ENCODE measurements around the gene ZMIZ1.

DNA sequence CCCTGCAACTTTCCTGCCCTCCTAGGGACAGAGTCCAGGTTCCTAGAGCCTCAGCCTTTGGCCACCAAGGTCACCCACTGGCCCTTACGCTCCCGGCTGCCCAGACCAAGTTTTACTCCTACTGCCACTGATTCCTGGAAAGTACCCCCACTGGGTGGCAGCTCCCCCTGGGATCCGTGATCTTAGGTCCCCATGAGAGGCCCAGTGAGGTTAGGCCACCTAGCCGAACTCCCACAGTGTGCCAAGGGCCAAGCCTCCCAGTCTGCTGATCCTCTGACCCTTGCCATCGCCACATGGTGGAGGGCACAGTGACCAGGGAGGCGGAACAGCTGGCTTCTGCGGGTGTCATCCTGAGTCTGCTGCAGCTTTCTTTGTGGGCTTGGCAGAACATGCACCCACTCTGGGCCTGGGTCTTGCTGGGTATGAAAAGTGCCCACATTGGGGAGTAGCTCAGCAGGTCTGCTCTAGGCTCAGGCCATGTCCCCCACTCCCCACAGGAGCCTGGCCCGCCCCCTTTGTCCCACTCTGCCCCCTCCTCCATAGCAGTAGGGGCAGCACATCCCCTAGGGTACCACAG, 238.0 kb downstream of the ZMIZ1 start:
- TF ChIP-seq HDAC2 (IDR thresholded peaks at IDR 0.05) = no peak
- TF ChIP-seq, protein P1, sequence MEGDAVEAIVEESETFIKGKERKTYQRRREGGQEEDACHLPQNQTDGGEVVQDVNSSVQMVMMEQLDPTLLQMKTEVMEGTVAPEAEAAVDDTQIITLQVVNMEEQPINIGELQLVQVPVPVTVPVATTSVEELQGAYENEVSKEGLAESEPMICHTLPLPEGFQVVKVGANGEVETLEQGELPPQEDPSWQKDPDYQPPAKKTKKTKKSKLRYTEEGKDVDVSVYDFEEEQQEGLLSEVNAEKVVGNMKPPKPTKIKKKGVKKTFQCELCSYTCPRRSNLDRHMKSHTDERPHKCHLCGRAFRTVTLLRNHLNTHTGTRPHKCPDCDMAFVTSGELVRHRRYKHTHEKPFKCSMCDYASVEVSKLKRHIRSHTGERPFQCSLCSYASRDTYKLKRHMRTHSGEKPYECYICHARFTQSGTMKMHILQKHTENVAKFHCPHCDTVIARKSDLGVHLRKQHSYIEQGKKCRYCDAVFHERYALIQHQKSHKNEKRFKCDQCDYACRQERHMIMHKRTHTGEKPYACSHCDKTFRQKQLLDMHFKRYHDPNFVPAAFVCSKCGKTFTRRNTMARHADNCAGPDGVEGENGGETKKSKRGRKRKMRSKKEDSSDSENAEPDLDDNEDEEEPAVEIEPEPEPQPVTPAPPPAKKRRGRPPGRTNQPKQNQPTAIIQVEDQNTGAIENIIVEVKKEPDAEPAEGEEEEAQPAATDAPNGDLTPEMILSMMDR (IDR thresholded peaks at IDR 0.05) = no peak
